Mammary epithelial cell (primary cell): ENCODE measurements around the gene PYGB.

Experiments
- CTCF ChIP-seq, 2 donors: IDR thresholded peaks in 1 of 2; conservative IDR thresholded peaks in 1 of 2; 2 replicates each; pipeline ENCODE4 v1.5.1; 2011 to 2012; ENCODE audit warnings: inconsistent platforms in 2 of 2, low read length in 2 of 2, mild to moderate bottlenecking in 2 of 2, control low read depth in 1 of 2, low read depth in 1 of 2; ENCODE audit not compliant: insufficient read depth in 1 of 2; ENCODE audit errors: extremely low read depth in 1 of 2
- EZH2 ChIP-seq: IDR thresholded peaks from 2 replicates; pipeline ENCODE4 v1.6.1; 2012; ENCODE audit warnings: low read length, inconsistent platforms, borderline replicate concordance

- TF ChIP-seq CTCF (conservative IDR thresholded peaks at IDR 0.05 in 1 of 2, IDR thresholded peaks at IDR 0.05 in 1 of 2; ENCODE audit: extremely low read depth in 1 of 2, insufficient read depth in 1 of 2, low read depth in 1 of 2, low read length in 2 of 2) (no peak), EZH2 (no peak)
Observed at GRCh38 chr20:25225642-25226432, 22.0 kb upstream of the PYGB start.
